Measurements from ENCODE around the gene STRN4. TPM values are rescaled to one million over a fixed set of nuclear protein-coding genes. Genes with fewer than 3 reads are reported as not detected.

The STRN4 gene
- total RNA-seq, 1 donor from 2014 or later = 69.1 TPM

- H3K27ac ChIP-seq = no peak overlapping the region
- no peaks in the 10 kb centered on the region for H3K27me3 ChIP-seq (ENCODE audit: low read depth)
- no peak for TF ChIP-seq CTCF (IDR thresholded peaks at IDR 0.05)
- ATAC-seq = no peak
- H3K4me3 ChIP-seq = no peak overlapping the region
- intact Hi-C loops (cut with DNase I) = no loop called here
- DNase-seq = no peak
- no peaks in the 10 kb centered on the region for H3K4me1 ChIP-seq
- H3K9me3 ChIP-seq = no peaks in the 10 kb centered on the region
- H3K36me3 ChIP-seq = peaks cover 100% of the 10 kb centered on the region
Observed at GRCh38 chr19:46685189-46685588, 61.1 kb downstream of the STRN4 start.

DNA sequence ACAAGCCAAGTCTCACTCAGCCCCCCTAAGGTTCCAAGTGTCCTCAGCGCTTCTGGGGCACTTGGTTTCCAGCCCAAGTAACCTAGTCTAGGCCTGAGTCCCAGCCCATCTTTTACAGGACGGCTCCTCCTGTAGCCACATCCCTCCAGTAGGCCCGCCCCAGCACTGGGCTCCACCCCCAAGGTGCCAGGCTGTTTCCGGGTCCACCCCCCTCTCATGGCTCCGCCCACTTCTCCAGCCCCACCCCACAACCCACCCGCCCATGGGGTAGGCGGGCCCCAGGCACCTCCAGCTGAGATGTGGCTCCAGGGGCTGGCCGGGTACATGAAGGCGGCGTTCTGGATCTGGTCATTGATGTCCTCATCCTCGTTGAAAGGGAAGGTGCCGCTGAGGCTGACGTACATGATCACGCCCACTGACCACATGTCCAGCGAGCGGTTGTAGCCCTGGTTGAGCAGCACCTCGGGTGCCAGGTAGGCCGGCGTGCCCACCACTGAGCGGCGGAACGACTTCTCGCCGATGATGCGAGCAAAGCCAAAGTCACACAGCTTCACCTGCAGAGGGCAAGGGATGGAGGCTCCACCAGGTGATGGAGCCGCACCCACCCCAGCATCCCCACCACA is 68.0 kb downstream of the STRN4 start:
- Histone ChIP-seq H3K9me3 (no peaks in the 10 kb centered on the region), H3K36me3 (peaks cover 100% of the 10 kb centered on the region), H3K27me3 (ENCODE audit: low read depth) (no peaks in the 10 kb centered on the region), H3K27ac (no peak overlapping the region), H3K4me3 (no peak overlapping the region), H3K4me1 (no peaks in the 10 kb centered on the region)
- ATAC-seq (peak; percentile 48 to 64), DNase-seq (no peak)
- intact Hi-C loops (cut with DNase I) = no loop called here
- TF ChIP-seq CTCF (IDR thresholded peaks at IDR 0.05) = no peak

DNA sequence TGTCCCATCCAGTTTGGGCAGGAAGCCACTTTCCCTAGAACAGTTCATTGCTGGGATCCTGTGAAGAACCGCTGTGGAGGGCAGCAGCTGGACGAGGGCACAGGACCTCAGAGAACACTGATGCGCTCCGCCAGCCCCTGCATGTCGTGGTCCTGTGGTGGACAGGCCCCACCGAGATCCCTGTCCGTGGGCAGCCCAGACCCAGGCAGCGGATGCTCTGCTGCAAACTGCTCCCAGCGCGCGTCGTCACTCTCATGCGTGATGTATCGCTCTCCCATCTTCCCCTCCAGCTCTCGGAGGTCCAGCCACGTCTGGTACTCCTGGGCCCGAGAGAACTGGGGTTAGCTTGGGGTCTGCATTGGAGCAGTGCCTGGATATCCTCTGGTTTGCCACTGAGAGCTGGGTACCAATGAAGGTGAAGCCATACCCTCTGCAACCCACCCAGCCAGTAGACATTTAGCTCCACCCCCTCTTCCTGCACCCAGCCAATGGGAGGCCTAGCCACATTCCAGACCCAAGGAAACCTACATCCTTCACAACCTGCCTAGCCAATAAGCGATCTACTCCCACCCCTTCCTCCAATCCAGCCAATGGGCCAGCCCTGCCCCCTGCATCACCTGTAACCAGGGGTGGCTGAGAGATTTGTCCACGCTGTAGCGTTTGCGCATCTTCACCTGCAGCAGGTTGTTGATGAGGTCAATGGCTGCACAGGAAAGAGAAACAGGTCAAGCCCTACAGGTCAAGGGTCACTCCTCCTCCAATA is 71.7 kb downstream of the STRN4 start:
- H3K4me3 ChIP-seq = no peak overlapping the region
- ATAC-seq = peak; percentile 6 to 23
- no peaks in the 10 kb centered on the region for H3K27me3 ChIP-seq (ENCODE audit: low read depth)
- DNase-seq = no peak
- intact Hi-C loops (cut with DNase I) = no loop called here
- H3K27ac ChIP-seq = no peak overlapping the region
- no peaks in the 10 kb centered on the region for H3K9me3 ChIP-seq
- no peak for TF ChIP-seq CTCF (IDR thresholded peaks at IDR 0.05)
- H3K4me1 ChIP-seq = no peaks in the 10 kb centered on the region
- H3K36me3 ChIP-seq = peaks cover 73% of the 10 kb centered on the region

GRCh38 chr19:46670813-46671212 is 75.4 kb downstream of the STRN4 start:
- ATAC-seq (no peak), DNase-seq (no peak)
- Histone ChIP-seq H3K4me1 (no peaks in the 10 kb centered on the region), H3K27me3 (ENCODE audit: low read depth) (no peaks in the 10 kb centered on the region), H3K27ac (no peak overlapping the region), H3K4me3 (no peak overlapping the region), H3K9me3 (no peaks in the 10 kb centered on the region), H3K36me3 (peaks cover 35% of the 10 kb centered on the region)
- intact Hi-C loops (cut with DNase I) = no loop called here
- TF ChIP-seq CTCF (IDR thresholded peaks at IDR 0.05) = no peak

Small RNAs within 50 kb of the gene (microRNA-seq; reads per million reads assigned to microRNA genes)
- 2.0 reads per million for gene MIR320E (ENCODE audit: borderline number of aligned reads)

Other genes with a start within 250 kb of the STRN4 start
- 155 TPM for gene CALM3, start 145.1 kb downstream of the STRN4 start, total RNA-seq
- 6.9 TPM for gene PTGIR, start 121.4 kb downstream of the STRN4 start, total RNA-seq
- gene GNG8, start 110.2 kb downstream of the STRN4 start, total RNA-seq = not detected
- 4.9 TPM for gene DACT3, start 85.3 kb downstream of the STRN4 start, total RNA-seq
- 45.0 TPM for gene PRKD2, start 29.3 kb downstream of the STRN4 start, total RNA-seq
- gene FKRP, start 393 bp downstream of the STRN4 start, total RNA-seq = 13.2 TPM
- 120 TPM for gene SLC1A5, start 42.1 kb upstream of the STRN4 start, total RNA-seq
- 120 TPM for gene AP2S1, start 104.4 kb upstream of the STRN4 start, total RNA-seq
- gene ARHGAP35, start 114.5 kb upstream of the STRN4 start, total RNA-seq = 61.6 TPM